BLaER1 treated with 17β-estradiol and CSF1 and Interleukin-3, amounts not matched to agents 10 nM and 100 nM (cell line): ENCODE results near the gene GPR15.

Source experiments
- H3K27ac ChIP-seq, 11 experiments: shearing (Covaris generic); formaldehyde crosslinking; 2 replicates each; pipeline ENCODE4 v1.8.1; 2022
- H3K27me3 ChIP-seq, 11 experiments: shearing (Covaris generic); formaldehyde crosslinking; 2 replicates each; pipeline ENCODE4 v1.8.1; 2022
- H3K36me3 ChIP-seq, 11 experiments: shearing (Covaris generic); formaldehyde crosslinking; 2 replicates each; pipeline ENCODE4 v1.8.1; 2022
- H3K4me1 ChIP-seq, 10 experiments: shearing (Covaris generic); formaldehyde crosslinking; 2 replicates each; pipeline ENCODE4 v1.8.1; 2022
- H3K4me2 ChIP-seq, 11 experiments: shearing (Covaris generic); formaldehyde crosslinking; 2 replicates each; pipeline ENCODE4 v1.8.1; 2022
- H3K4me3 ChIP-seq, 10 experiments: shearing (Covaris generic); formaldehyde crosslinking; 2 replicates each; pipeline ENCODE4 v1.8.1; 2022
- H3K9ac ChIP-seq, 11 experiments: shearing (Covaris generic); formaldehyde crosslinking; 2 replicates each; pipeline ENCODE4 v1.8.1; 2022
- H3K9me3 ChIP-seq, 11 experiments: shearing (Covaris generic); formaldehyde crosslinking; replicated peaks in 1 of 11; 2 replicates each; pipeline ENCODE4 v1.8.1; 2022
- H4K20me1 ChIP-seq, 11 experiments: shearing (Covaris generic); formaldehyde crosslinking; 2 replicates each; pipeline ENCODE4 v1.8.1; 2022
- Cebpa-rat ChIP-seq, 11 experiments: shearing (Covaris generic); IDR thresholded peaks; 2 replicates each; pipeline ENCODE4 v1.8.1; 2022

The GPR15 gene

GRCh38 chr3:98531622-98532274, at the start of gene GPR15:
Gene GPR15, plus strand, starts transcription at chr3:98531978. Its CDS starts 56 bp downstream, at chr3:98532034.
- H3K9ac ChIP-seq = no peak within 1 kb of the TSS
- H3K9me3 ChIP-seq = no peaks in the 10 kb centered on the region
- H3K4me1 ChIP-seq = peaks cover 0 to 16% (median 4%) of the 10 kb centered on the region in 10 experiments; a peak in 9 of 20 replicates
- H4K20me1 ChIP-seq = no peaks in the 10 kb centered on the region
- H3K27ac ChIP-seq = no peak within 1 kb of the TSS
- no peak within 1 kb of the TSS for H3K4me3 ChIP-seq
- TF ChIP-seq Cebpa-rat (IDR thresholded peaks at IDR 0.05) = no peak
- peak within 1 kb of the TSS in 5 of 11 experiments; percentile 19 to 56 (median 40); a peak in 6 of 22 replicates for H3K4me2 ChIP-seq
- H3K36me3 ChIP-seq = no peaks in the 10 kb centered on the region
- no peaks in the 10 kb centered on the region for H3K27me3 ChIP-seq

DNA sequence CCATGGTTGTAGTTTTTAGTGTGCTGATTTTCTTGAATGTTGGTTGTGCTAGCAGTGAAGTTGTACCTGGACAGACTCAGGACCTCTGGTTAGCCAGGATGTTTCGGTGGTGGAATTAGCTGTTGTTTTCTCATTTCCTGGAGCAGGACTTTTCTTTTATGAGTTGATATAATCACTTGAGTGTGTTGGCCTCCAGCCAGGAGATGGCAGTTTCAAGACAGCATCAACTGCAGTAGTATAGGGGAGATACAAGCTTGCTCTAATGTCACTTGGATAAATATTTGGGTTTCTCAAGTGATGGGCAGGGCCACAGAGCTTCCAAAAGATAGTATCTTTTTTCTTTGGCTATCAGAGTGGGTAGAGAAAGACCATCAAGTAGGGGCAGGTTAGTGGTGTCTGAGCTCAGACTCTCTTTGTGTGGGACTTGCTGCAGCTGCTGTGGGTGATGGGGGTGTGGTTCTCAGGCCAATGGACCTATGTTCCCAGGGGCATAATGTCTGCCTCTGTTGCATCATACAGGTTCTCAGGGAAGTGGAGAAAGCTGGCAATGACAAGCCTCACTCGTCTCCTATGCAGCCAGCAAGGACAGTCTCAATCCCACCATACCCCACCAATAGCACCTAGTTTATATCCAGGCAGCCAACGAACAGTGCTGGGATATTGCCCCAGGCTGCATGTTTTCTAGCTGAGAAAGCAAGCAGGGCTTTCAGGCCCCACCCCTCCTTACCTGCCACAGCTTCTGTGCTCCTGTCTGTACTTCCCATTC, 48.9 kb upstream of the GPR15 start:
- TF ChIP-seq Cebpa-rat (IDR thresholded peaks at IDR 0.05) = no peak
- H4K20me1 ChIP-seq = no peaks in the 10 kb centered on the region
- no peaks in the 10 kb centered on the region for H3K27me3 ChIP-seq
- no peaks in the 10 kb centered on the region for H3K36me3 ChIP-seq
- H3K4me2 ChIP-seq = 0 out of 22 replicates have a peak overlapping the region, but pooled peaks of 1 of the 11 experiments have one; percentile 3
- H3K9me3 ChIP-seq = peaks cover 10 to 37% (median 15%) of the 10 kb centered on the region in 11 experiments; a peak in 15 of 22 replicates
- no peak overlapping the region for H3K27ac ChIP-seq
- no peak overlapping the region for H3K4me3 ChIP-seq
- no peak overlapping the region for H3K9ac ChIP-seq
- H3K4me1 ChIP-seq = no peaks in the 10 kb centered on the region

DNA sequence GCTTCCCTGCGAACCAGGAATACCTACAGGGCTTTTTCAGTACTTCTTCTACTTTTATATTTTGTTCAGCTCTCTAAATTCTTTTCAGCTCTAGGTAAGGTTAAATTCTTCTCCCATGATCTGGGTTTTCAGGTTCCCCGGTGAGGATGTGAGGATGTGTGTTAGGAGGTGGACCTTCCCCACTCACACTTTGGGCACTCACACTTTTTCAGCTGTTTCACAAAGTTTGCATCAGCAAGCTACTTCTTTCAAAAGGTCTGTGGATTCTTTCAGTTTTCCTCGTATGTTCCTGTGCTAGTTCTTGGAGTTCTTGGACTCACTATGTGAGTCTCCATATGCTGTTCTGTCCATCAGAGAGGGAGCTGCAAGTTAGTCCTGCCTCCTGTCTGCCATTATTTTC, 48.2 kb upstream of the GPR15 start:
- Histone ChIP-seq H3K27ac (no peak overlapping the region), H4K20me1 (no peaks in the 10 kb centered on the region), H3K9ac (no peak overlapping the region), H3K4me2 (no peak overlapping the region), H3K4me1 (no peaks in the 10 kb centered on the region), H3K4me3 (no peak overlapping the region), H3K9me3 (peaks cover 4 to 34% (median 13%) of the 10 kb centered on the region in 11 experiments; a peak in 14 of 22 replicates), H3K36me3 (no peaks in the 10 kb centered on the region), H3K27me3 (no peaks in the 10 kb centered on the region)
- no peak for TF ChIP-seq Cebpa-rat (IDR thresholded peaks at IDR 0.05)

- H3K9me3 ChIP-seq = no peaks in the 10 kb centered on the region
- H4K20me1 ChIP-seq = no peaks in the 10 kb centered on the region
- TF ChIP-seq Cebpa-rat (IDR thresholded peaks at IDR 0.05) = no peak
- H3K36me3 ChIP-seq = no peaks in the 10 kb centered on the region
- H3K4me3 ChIP-seq = no peak within 1 kb of the TSS
- no peak within 1 kb of the TSS for H3K27ac ChIP-seq
- no peaks in the 10 kb centered on the region for H3K4me1 ChIP-seq
- H3K9ac ChIP-seq = no peak within 1 kb of the TSS
- H3K4me2 ChIP-seq = no peak within 1 kb of the TSS
- no peaks in the 10 kb centered on the region for H3K27me3 ChIP-seq
Measured at GRCh38 chr3:98497381-98497780, 34.4 kb upstream of the GPR15 start, which contains the start of gene OR5K2. Gene OR5K2, plus strand, starts transcription at chr3:98497681. Its CDS starts 0 bp downstream, at chr3:98497681.

- H3K27ac ChIP-seq = no peak overlapping the region
- TF ChIP-seq Cebpa-rat (IDR thresholded peaks at IDR 0.05) = no peak
- no peaks in the 10 kb centered on the region for H3K36me3 ChIP-seq
- H4K20me1 ChIP-seq = no peaks in the 10 kb centered on the region
- H3K4me3 ChIP-seq = no peak overlapping the region
- H3K9me3 ChIP-seq = no peaks in the 10 kb centered on the region
- H3K27me3 ChIP-seq = no peaks in the 10 kb centered on the region
- no peak overlapping the region for H3K9ac ChIP-seq
- H3K4me1 ChIP-seq = no peaks in the 10 kb centered on the region
- H3K4me2 ChIP-seq = no peak overlapping the region
Measured at GRCh38 chr3:98500019-98500418, 31.8 kb upstream of the GPR15 start.

- Histone ChIP-seq H3K27ac (no peak overlapping the region), H3K9ac (no peak overlapping the region), H3K4me3 (no peak overlapping the region), H3K36me3 (no peaks in the 10 kb centered on the region), H3K9me3 (no peaks in the 10 kb centered on the region), H3K4me1 (no peaks in the 10 kb centered on the region), H4K20me1 (no peaks in the 10 kb centered on the region), H3K27me3 (no peaks in the 10 kb centered on the region), H3K4me2 (no peak overlapping the region)
- TF ChIP-seq Cebpa-rat (IDR thresholded peaks at IDR 0.05) = no peak
Measured at GRCh38 chr3:98501270-98501669, 30.5 kb upstream of the GPR15 start.

DNA sequence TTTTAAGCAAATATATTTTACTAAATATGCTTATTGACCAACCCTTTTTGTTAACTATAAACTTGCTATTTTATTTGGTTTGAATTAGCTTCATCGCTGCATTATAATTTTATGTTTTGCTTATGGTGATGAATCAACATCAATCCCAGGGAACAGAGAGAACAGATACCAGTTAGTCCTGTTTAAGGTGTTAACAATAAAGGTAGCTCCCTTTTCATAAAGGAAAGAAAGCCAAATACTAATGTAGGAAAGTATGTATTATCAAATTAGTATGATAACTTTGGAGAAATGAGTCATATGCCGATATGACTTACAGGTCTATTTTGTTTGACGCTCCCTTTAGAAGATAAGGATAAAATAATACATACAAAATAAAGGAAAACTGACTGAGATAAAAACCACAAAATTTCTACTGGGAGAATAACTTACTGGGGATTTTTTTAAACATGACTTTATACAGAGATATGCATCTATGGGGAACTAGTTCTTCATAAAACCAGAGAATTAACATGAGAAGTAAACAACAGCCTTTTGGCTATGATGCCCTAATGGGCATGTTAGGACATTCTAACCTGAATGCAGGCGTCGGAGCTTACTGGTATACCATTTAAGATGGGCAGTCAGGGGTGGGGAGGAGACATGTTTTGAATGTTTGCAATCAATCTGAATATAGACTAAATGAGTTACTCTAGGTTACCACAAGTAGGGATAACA, 29.8 kb upstream of the GPR15 start:
- H3K27me3 ChIP-seq = no peaks in the 10 kb centered on the region
- H3K4me3 ChIP-seq = no peak overlapping the region
- no peak for TF ChIP-seq Cebpa-rat (IDR thresholded peaks at IDR 0.05)
- H3K36me3 ChIP-seq = no peaks in the 10 kb centered on the region
- H4K20me1 ChIP-seq = no peaks in the 10 kb centered on the region
- no peak overlapping the region for H3K4me2 ChIP-seq
- no peak overlapping the region for H3K9ac ChIP-seq
- no peak overlapping the region for H3K27ac ChIP-seq
- H3K9me3 ChIP-seq = no peaks in the 10 kb centered on the region
- no peaks in the 10 kb centered on the region for H3K4me1 ChIP-seq

- Histone ChIP-seq H4K20me1 (no peaks in the 10 kb centered on the region), H3K27ac (no peak overlapping the region), H3K4me1 (no peaks in the 10 kb centered on the region), H3K9ac (no peak overlapping the region), H3K4me3 (no peak overlapping the region), H3K36me3 (peaks cover 0 to under 1% (median 0%) of the 10 kb centered on the region in 11 experiments; a peak in 1 of 22 replicates), H3K9me3 (no peaks in the 10 kb centered on the region), H3K27me3 (no peaks in the 10 kb centered on the region), H3K4me2 (no peak overlapping the region)
- no peak for TF ChIP-seq Cebpa-rat (IDR thresholded peaks at IDR 0.05)
Measured at GRCh38 chr3:98504539-98504938, 27.2 kb upstream of the GPR15 start.

DNA sequence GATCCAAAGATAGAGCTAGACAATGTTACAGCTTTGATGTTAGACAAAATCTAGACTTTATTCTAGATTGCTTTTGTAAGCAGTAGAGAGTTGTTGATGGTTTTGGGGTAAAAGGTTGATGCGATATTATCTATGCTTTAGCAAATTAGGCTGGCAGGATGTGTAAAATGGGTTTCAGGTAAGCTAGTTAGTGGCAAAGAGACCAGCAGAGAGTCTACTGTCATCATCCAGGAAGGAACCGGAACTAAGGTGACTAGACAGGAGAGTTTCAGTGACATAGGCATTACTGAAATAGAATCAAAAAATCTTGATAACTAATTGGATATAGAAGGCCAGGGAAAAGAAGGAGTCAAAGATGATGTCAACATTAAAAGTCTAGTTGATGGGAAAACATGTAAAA, 23.2 kb upstream of the GPR15 start:
- H4K20me1 ChIP-seq = no peaks in the 10 kb centered on the region
- H3K27ac ChIP-seq = no peak overlapping the region
- H3K9ac ChIP-seq = no peak overlapping the region
- no peak overlapping the region for H3K4me3 ChIP-seq
- H3K36me3 ChIP-seq = peaks cover 0 to 29% (median 4%) of the 10 kb centered on the region in 11 experiments; a peak in 9 of 22 replicates
- H3K9me3 ChIP-seq = no peaks in the 10 kb centered on the region
- TF ChIP-seq Cebpa-rat (IDR thresholded peaks at IDR 0.05) = no peak
- peaks cover 6 to 35% (median 28%) of the 10 kb centered on the region in 10 experiments for H3K4me1 ChIP-seq
- H3K4me2 ChIP-seq = no peak overlapping the region
- H3K27me3 ChIP-seq = no peaks in the 10 kb centered on the region
